Measurements from ENCODE around the gene C19orf81.
A peak's percentile ranks its signal among the peaks of the same experiment; 100 is the strongest.

The C19orf81 gene

DNA sequence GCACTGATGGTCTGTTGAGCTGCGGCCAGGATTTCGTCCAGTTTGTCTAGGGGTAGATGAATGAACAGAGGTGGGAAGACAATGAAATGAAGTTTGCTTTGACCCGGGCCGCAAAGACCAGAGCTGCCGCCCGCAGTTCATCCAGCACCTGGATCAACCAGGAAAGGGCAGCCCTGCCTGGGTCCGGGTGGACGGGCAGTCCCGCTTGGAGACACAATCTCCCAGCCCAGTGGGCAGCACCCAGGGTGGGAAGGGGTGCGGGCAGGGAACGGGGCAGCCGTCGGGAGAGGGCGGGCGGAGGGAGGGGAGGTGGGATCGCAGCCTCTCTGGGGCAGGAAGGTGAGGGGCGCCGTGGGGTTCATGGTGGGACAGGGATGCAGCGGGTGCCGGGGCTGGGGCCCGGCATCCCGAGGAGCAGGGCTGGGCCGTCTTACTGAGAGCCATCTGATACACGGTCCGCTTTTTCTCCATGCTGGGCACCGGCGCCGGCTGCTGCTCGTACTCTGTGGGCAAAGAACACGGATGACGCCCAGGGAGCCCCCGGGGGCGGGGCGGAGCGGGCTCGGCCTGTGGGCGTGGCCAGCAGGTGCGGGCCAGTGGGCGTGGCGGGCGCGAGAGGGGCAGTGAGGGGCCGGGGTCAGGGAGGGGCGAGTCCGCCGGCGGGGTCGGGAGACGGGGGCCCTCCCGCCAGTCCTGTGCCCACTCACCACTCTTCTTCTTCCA is 37.2 kb downstream of the C19orf81 start:
- no peak for DNase-seq

DNA sequence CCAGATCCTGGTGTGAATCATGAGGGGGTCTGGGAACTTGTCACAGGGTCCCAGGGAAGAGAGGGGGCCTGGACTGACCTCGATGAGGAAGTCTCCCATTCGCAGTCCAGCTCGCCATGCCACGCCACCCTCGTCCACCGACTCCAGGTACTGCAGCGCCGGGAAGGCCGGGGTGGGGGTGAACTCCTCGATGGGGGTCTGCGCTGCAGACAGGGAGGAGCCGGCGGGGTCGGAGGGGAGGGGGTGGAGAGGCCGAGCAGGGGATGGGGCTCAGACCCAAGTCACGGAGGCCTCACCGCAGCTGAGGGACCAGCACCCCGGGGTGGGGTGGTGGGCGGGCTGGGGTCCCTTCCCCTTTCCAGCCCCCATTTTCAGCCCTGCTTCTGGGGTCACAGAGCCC is 39.5 kb downstream of the C19orf81 start:
- DNase-seq: no peak

DNA sequence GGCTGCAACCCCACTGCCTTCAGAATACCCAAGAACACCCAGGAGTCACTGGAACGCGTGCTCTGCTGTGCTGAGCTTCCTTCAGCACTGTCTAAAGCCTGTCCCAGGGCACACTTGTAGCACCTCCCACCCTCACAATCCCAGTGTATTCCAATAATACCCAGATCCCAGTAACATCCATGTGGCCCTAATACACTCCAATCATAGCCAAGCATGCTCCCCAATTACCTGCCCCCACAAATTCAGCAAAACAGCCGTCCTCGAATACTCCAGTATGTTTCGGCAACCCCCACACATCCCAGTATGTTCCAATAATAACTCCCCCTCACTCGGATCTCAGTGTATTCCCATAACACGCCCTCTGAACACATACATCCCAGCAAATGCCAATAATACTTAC is 41.2 kb downstream of the C19orf81 start:
- DNase-seq: no peak

DNA sequence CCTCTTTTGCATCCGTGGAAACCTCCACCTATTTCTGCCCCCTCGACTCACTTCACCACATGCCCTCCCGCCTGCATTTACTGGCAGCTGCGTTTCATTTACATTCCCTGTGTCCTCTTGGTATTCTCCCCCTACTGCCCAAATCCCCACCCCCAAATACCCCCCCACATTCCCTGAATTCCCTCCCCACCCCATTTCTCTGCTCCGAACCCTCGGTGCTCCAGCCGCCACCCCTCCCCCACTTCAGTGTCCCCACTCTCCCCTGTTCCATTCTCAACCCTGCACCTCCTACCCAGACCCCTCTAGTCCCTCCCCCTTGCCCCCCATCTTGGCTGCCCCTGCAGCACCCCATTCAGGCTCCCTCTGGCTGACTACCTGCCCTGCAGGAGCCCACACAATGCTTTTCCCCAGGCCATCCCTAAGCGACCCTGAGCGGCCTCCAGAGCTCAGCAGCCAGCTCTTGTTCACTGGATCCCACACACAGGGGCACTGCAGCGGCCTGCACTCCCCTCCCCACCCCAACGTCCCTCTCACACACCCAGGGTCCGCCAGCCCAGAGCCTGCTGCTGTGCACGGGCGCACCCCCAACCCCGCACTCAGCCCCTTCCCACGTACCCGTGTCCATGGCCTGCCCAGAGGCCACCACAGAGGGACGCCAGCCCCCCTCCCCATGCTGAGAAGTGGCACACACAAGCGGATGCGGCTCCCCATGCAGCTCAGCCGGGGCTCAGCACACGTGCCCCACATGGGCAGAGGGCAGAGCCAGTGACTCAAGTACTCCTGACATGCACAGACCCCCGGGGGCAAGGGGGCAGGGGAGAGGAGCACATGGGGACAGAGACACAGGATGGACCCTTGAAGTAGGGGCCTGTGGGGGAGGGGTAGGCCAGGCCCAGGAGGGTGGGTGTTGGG is 44.1 kb downstream of the C19orf81 start:
- no peak for DNase-seq

DNA sequence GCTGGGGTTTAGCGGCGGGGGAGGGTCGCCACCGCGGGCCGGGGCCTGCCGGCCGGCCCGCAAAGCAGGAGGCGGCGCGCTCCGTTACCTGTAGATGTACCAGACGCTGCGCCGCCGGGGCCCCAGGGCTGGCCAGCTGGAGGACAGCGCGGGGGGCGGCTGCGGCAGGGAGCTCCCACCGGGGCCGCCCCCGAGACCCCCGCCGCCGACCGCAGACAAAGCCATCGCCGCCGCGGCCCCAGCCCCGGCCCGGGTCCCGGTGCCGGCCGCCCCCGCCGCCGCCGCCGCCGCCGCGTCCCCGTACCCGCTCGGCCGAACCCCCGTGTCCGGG is 45.5 kb downstream of the C19orf81 start:
- DNase-seq: no peak

GRCh38 chr19:50695251-50696093 is 46.2 kb downstream of the C19orf81 start:
- no peak for DNase-seq

- DNase-seq: no peak
These were observed 46.8 kb downstream of the C19orf81 start for GRCh38 chr19:50696094-50696483.

GRCh38 chr19:50697414-50698124 is 48.3 kb downstream of the C19orf81 start:
- no peak for DNase-seq

GRCh38 chr19:50701367-50701985 is 52.2 kb downstream of the C19orf81 start:
- DNase-seq: no peak

GRCh38 chr19:50702158-50702870 is 53.1 kb downstream of the C19orf81 start:
- DNase-seq: no peak

GRCh38 chr19:50702871-50703829 is 53.9 kb downstream of the C19orf81 start:
- no peak for DNase-seq

- DNase-seq: no peak
These were observed 54.9 kb downstream of the C19orf81 start for GRCh38 chr19:50703915-50704796.

- DNase-seq: peak; percentile 20
These were observed 56.3 kb downstream of the C19orf81 start for GRCh38 chr19:50705422-50706019.

- DNase-seq: no peak
These were observed 57.1 kb downstream of the C19orf81 start for GRCh38 chr19:50706387-50706786.

GRCh38 chr19:50708179-50708879 is 59.1 kb downstream of the C19orf81 start:
- DNase-seq: no peak
